Subcutaneous abdominal adipose tissue (tissue), 5 donors: ENCODE measurements around the gene FBN1.

Source experiments
- H3K27ac ChIP-seq: one replicate; pipeline ENCODE4 v1.7.0; 2013; ENCODE audit warnings: low read depth, mild to moderate bottlenecking, inconsistent platforms, low read length, moderate library complexity
- H3K27me3 ChIP-seq, 5 donors: one replicate each; pipeline ENCODE4 v1.7.0; 2013; ENCODE audit warnings: low read length in 5 of 5, inconsistent platforms in 1 of 5; ENCODE audit not compliant: control insufficient read depth in 5 of 5, insufficient read depth in 4 of 5
- H3K36me3 ChIP-seq, 5 donors: one replicate each; pipeline ENCODE4 v1.7.0; 2013; ENCODE audit warnings: low read length in 5 of 5; ENCODE audit not compliant: control insufficient read depth in 5 of 5, insufficient read depth in 5 of 5
- H3K4me1 ChIP-seq, 5 donors: one replicate each; pipeline ENCODE4 v1.7.0; 2013; ENCODE audit warnings: low read length in 5 of 5, mild to moderate bottlenecking in 3 of 5, moderate library complexity in 1 of 5; ENCODE audit not compliant: control insufficient read depth in 5 of 5, insufficient read depth in 5 of 5
- H3K4me3 ChIP-seq, 5 donors: one replicate each; pipeline ENCODE4 v1.7.0; 2013; ENCODE audit warnings: low read length in 5 of 5, low read depth in 1 of 5
- H3K9ac ChIP-seq, 5 donors: one replicate each; pipeline ENCODE4 v1.7.0; 2013; ENCODE audit warnings: low read length in 5 of 5, mild to moderate bottlenecking in 4 of 5, moderate library complexity in 3 of 5
- H3K9me3 ChIP-seq, 5 donors: one replicate each; pipeline ENCODE4 v1.7.0; 2013; ENCODE audit warnings: low read length in 5 of 5; ENCODE audit not compliant: control insufficient read depth in 5 of 5
- donor health status: healthy.
- donor health status: healthy.
- donor health status: healthy.
- donor health status: healthy.
- donor health status: healthy.

FBN1 gene

GRCh38 chr15:48388016-48388851 is 257.3 kb downstream of the FBN1 start:
- no peaks in the 10 kb centered on the region for H3K9me3 ChIP-seq
- no peak overlapping the region for H3K4me3 ChIP-seq
- no peaks in the 10 kb centered on the region for H3K36me3 ChIP-seq
- H3K27me3 ChIP-seq: no peaks in the 10 kb centered on the region
- no peak overlapping the region for H3K9ac ChIP-seq
- peaks cover 11 to 31% (median 23%) of the 10 kb centered on the region in 5 donors for H3K4me1 ChIP-seq
- H3K27ac ChIP-seq: no peak overlapping the region

DNA sequence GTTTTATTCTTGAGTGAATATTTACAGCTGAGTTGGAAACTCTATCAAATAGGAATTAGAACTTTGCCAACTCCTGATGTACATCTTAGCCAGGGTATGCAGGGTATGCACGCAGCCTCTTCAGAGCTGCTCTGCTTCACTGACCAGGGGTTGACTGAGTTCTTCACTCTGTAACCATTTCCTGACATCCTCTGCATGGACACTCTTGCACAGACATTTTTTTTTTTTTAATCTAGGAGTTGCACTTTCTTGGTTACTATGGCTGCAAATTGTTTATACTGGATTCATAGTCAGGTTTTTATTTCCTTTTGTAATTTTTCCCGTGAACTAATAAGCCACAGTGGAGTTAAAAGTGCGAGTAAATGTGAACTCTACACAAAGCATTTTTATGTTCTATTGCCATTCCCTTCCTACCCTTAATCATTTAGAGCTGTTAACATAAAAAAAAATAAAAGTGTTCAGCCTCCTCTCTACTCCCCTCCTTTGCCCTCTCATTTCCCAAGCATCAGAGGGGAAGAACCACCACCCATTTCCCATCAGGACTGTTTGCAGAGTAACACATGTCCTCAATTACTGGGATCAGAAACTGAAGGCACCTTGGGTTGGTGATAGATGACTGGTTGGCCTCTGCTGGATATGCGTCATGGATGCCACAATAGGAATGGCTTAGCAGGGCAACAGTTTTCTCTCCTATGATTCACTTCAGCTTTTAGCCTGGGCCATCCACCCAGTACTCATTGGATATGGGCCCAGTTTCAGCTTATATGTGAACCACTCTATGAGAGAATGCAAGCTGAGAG is 260.3 kb downstream of the FBN1 start:
- no peak overlapping the region for H3K27ac ChIP-seq
- H3K4me3 ChIP-seq: no peak overlapping the region
- peaks cover 4 to 18% (median 12%) of the 10 kb centered on the region in 5 donors for H3K4me1 ChIP-seq
- no peaks in the 10 kb centered on the region for H3K9me3 ChIP-seq
- no peaks in the 10 kb centered on the region for H3K36me3 ChIP-seq
- H3K9ac ChIP-seq: no peak overlapping the region
- H3K27me3 ChIP-seq: no peaks in the 10 kb centered on the region

DNA sequence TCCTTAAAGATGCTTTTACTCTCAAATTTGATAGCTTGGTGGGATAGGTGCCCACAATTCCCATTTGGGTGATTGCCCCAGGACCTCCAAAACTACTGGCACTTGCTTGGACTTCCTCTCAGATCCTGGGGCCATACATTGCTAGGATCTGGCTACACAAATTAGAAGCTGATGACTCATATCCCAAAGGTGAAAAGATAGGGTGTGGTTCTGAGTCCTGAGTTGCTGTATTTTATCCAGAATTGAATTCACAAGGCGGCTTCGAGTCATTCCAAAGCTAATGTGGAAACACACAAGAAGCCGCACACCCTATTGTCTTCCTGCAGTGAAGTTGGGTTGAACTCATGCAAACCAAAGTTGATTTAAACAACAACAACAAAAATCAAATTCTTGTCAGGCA is 260.9 kb downstream of the FBN1 start:
- peaks cover 2 to 18% (median 11%) of the 10 kb centered on the region in 5 donors for H3K4me1 ChIP-seq
- no peak overlapping the region for H3K27ac ChIP-seq
- H3K27me3 ChIP-seq: no peaks in the 10 kb centered on the region
- H3K9me3 ChIP-seq: no peaks in the 10 kb centered on the region
- H3K36me3 ChIP-seq: no peaks in the 10 kb centered on the region
- H3K4me3 ChIP-seq: no peak overlapping the region
- no peak overlapping the region for H3K9ac ChIP-seq

GRCh38 chr15:48383031-48383430 is 262.5 kb downstream of the FBN1 start:
- H3K9me3 ChIP-seq: no peaks in the 10 kb centered on the region
- H3K4me3 ChIP-seq: no peak overlapping the region

DNA sequence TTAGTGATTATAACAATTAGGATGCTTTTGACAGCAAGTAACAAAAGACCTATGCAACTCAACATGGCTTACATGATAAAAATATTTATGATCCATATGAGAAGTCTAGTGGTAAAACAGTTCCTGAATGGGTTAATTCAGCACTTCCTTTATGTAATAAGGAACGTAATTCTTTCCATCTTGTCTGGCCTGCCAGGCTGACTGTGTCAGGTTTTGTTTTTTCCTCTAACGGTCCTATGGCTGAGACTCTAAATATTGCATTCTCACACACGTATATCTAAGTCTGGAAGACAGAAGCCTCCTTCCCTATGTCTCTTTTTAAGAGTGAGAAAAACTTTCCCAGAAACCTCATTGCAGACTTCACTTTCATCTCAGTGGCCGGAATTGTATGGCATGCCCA is 263.6 kb downstream of the FBN1 start:
- no peak overlapping the region for H3K9ac ChIP-seq
- H3K4me1 ChIP-seq: peaks cover 0 to 3% (median 0%) of the 10 kb centered on the region in 5 donors
- no peak overlapping the region for H3K4me3 ChIP-seq
- no peak overlapping the region for H3K27ac ChIP-seq
- H3K9me3 ChIP-seq: no peaks in the 10 kb centered on the region
- no peaks in the 10 kb centered on the region for H3K27me3 ChIP-seq
- no peaks in the 10 kb centered on the region for H3K36me3 ChIP-seq

More at GRCh38 chr15:48383031-48383430, 262.5 kb downstream of the FBN1 start:
- H3K36me3 ChIP-seq: no peaks in the 10 kb centered on the region
- H3K27ac ChIP-seq: no peak overlapping the region
- H3K9ac ChIP-seq: no peak overlapping the region
- peaks cover 0 to 3% (median under 1%) of the 10 kb centered on the region in 5 donors for H3K4me1 ChIP-seq
- H3K27me3 ChIP-seq: no peaks in the 10 kb centered on the region

GRCh38 chr15:48380198-48380597 is 265.3 kb downstream of the FBN1 start:
- H3K4me1 ChIP-seq: peaks cover 0 to 3% (median 0%) of the 10 kb centered on the region in 5 donors
- no peak overlapping the region for H3K9ac ChIP-seq
- H3K27ac ChIP-seq: no peak overlapping the region
- H3K27me3 ChIP-seq: no peaks in the 10 kb centered on the region
- H3K36me3 ChIP-seq: no peaks in the 10 kb centered on the region
- H3K4me3 ChIP-seq: no peak overlapping the region
- H3K9me3 ChIP-seq: no peaks in the 10 kb centered on the region

GRCh38 chr15:48375767-48376166 is 269.7 kb downstream of the FBN1 start:
- peaks cover 0 to 15% (median 9%) of the 10 kb centered on the region in 5 donors for H3K4me1 ChIP-seq
- no peak overlapping the region for H3K27ac ChIP-seq
- no peaks in the 10 kb centered on the region for H3K27me3 ChIP-seq
- no peaks in the 10 kb centered on the region for H3K9me3 ChIP-seq
- no peak overlapping the region for H3K4me3 ChIP-seq
- H3K36me3 ChIP-seq: no peaks in the 10 kb centered on the region
- no peak overlapping the region for H3K9ac ChIP-seq

- H3K4me1 ChIP-seq: peaks cover 0 to 15% (median 9%) of the 10 kb centered on the region in 5 donors
- no peaks in the 10 kb centered on the region for H3K9me3 ChIP-seq
- H3K4me3 ChIP-seq: no peak overlapping the region
- no peak overlapping the region for H3K9ac ChIP-seq
- H3K27me3 ChIP-seq: no peaks in the 10 kb centered on the region
- no peak overlapping the region for H3K27ac ChIP-seq
- H3K36me3 ChIP-seq: no peaks in the 10 kb centered on the region
Measured at GRCh38 chr15:48374472-48374871, 271.0 kb downstream of the FBN1 start.

GRCh38 chr15:48373821-48374451 is 271.6 kb downstream of the FBN1 start:
- peaks cover 0 to 15% (median 9%) of the 10 kb centered on the region in 5 donors for H3K4me1 ChIP-seq
- H3K9ac ChIP-seq: no peak overlapping the region
- H3K27me3 ChIP-seq: no peaks in the 10 kb centered on the region
- H3K27ac ChIP-seq: no peak overlapping the region
- H3K4me3 ChIP-seq: no peak overlapping the region
- no peaks in the 10 kb centered on the region for H3K9me3 ChIP-seq
- H3K36me3 ChIP-seq: no peaks in the 10 kb centered on the region

- Histone ChIP-seq H3K9ac (no peak overlapping the region), H3K27ac (peak overlapping the region; percentile 19), H3K36me3 (no peaks in the 10 kb centered on the region), H3K9me3 (no peaks in the 10 kb centered on the region), H3K4me1 (peaks cover 0 to 16% (median 9%) of the 10 kb centered on the region in 5 donors), H3K27me3 (no peaks in the 10 kb centered on the region), H3K4me3 (no peak overlapping the region)
Measured at GRCh38 chr15:48371961-48372360, 273.5 kb downstream of the FBN1 start.
